Cardiac muscle cell (in vitro differentiated cells and primary cell): ENCODE results near the gene CTIF. TPM values are rescaled to one million over a fixed set of nuclear protein-coding genes. Genes with fewer than 3 reads are reported as not detected.
A peak's percentile ranks its signal among the peaks of the same experiment; 100 is the strongest.

Experiments
- DNase-seq, 2 donors: peaks; one replicate each; pipeline versions ENCODE4 v3.0.0 to v3.0.0-alpha.2; 2010 to 2017; ENCODE audit warnings: low read depth in 1 of 2, low spot score in 1 of 2
- H3K27ac ChIP-seq: fragments of 200-600 bp; sonication (generic); 2 replicates; pipeline ENCODE4 v1.5.1; 2016
- H3K27me3 ChIP-seq: fragments of 200-600 bp; sonication (generic); 2 replicates; pipeline ENCODE4 v1.6.0; 2016; ENCODE audit warnings: control low read depth
- H3K36me3 ChIP-seq: fragments of 200-600 bp; sonication (generic); 2 replicates; pipeline ENCODE4 v1.5.1; 2016; ENCODE audit warnings: control low read depth
- H3K4me1 ChIP-seq: fragments of 200-600 bp; sonication (generic); 2 replicates; pipeline ENCODE4 v1.8.1; 2017; ENCODE audit warnings: low read depth, mild to moderate bottlenecking, mixed run types
- H3K4me3 ChIP-seq: fragments of 200-600 bp; sonication (generic); 2 replicates; pipeline ENCODE4 v1.5.1; 2016; ENCODE audit warnings: mild to moderate bottlenecking
- H3K9me3 ChIP-seq: fragments of 200-600 bp; sonication (generic); 2 replicates; pipeline ENCODE4 v1.5.1; 2017; ENCODE audit warnings: low read depth, mild to moderate bottlenecking, control low read depth
- polyA plus RNA-seq: library from polyadenylated mRNA; unstranded; fragments of >200 nt; fragmentation: Nextera tagmentation; extraction: Ambion mirVana; gene quantifications from 2 replicates; pipeline ENCODE4 v1.2.1, GENCODE V29; 2016
- total RNA-seq: library from RNA; depleted of rRNA; stranded (reverse); fragments of >200 nt; gene quantifications from 2 replicates; pipeline ENCODE4 v1.2.3, GENCODE V29; 2016
- TF ChIP-seq, protein P1 (sequence below): IDR thresholded peaks from 2 replicates; pipeline ENCODE4 v1.5.1; 2012; ENCODE audit warnings: low read depth, mild to moderate bottlenecking, low read length

Gene CTIF
- total and polyA plus RNA-seq, 2 experiments from 2014 or later = 16.5 to 22.0 TPM

DNA sequence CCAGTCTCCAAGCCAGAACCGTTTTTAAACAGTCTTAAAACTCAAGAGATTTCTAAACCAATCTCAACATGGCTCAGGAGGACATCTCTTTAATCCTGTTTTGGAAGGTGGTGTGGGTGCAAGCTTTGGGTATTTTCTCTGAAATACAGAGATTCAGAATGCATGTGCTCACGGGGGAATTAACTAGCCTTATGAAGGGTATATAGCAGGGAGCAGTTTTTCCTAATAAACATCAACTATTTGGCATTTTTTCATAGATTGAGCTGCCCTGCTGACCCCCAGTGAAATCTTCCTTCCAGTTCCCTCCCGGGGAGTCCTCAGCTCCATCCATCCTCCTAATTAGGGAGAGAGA, 289.3 kb downstream of the CTIF start:
- Histone ChIP-seq H3K4me1 (peaks cover 85% of the 10 kb centered on the region), H3K27ac (peak overlapping the region; percentile 96), H3K27me3 (no peaks in the 10 kb centered on the region), H3K4me3 (peak overlapping the region; percentile 27), H3K36me3 (no peaks in the 10 kb centered on the region), H3K9me3 (no peaks in the 10 kb centered on the region)
- no peak for DNase-seq
- TF ChIP-seq, protein P1, sequence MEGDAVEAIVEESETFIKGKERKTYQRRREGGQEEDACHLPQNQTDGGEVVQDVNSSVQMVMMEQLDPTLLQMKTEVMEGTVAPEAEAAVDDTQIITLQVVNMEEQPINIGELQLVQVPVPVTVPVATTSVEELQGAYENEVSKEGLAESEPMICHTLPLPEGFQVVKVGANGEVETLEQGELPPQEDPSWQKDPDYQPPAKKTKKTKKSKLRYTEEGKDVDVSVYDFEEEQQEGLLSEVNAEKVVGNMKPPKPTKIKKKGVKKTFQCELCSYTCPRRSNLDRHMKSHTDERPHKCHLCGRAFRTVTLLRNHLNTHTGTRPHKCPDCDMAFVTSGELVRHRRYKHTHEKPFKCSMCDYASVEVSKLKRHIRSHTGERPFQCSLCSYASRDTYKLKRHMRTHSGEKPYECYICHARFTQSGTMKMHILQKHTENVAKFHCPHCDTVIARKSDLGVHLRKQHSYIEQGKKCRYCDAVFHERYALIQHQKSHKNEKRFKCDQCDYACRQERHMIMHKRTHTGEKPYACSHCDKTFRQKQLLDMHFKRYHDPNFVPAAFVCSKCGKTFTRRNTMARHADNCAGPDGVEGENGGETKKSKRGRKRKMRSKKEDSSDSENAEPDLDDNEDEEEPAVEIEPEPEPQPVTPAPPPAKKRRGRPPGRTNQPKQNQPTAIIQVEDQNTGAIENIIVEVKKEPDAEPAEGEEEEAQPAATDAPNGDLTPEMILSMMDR = no peak

DNA sequence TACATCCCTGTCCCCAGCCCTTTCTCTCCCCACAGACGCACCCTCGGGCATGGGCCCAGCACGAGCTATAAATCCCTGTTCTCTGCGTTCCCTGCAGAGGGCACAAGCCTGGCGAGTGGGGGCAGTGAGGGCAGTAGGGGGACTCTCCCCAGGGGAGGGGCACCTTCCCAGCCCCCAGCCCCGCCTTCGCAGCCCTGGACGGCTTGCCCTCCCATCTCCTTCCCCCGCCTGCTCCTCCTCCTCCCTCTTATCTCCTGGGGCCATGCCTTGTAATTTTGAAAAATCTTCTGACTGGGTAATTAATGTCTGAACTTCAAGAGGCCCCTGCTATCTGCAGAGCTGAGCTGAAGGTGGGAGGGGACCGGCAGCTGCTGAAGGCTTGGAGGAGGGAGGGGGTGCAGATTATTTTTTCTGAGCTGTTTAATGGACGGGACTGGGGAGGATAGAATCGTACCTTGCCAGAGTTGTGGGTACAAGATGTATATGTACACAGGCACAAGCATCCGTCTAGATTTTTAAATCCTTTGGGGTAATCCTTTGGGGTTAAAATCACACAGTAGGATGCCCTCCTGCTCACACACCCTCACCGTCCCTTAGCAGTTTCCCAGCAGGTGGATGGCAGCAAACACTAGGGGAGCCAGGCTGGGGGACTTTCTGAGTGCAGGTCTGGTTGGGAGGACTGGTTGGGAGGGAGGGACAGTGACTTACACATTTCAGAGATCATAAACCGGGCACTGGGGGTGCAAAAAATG, 290.0 kb downstream of the CTIF start:
- H3K27ac ChIP-seq = peak overlapping the region; percentile 96
- peaks cover 90% of the 10 kb centered on the region for H3K4me1 ChIP-seq
- H3K9me3 ChIP-seq = no peaks in the 10 kb centered on the region
- TF ChIP-seq, protein P1 = no peak
- H3K27me3 ChIP-seq = no peaks in the 10 kb centered on the region
- peak overlapping the region; percentile 27 for H3K4me3 ChIP-seq
- peak in 1 of 2 donors; percentile 60 for DNase-seq
- no peaks in the 10 kb centered on the region for H3K36me3 ChIP-seq

DNA sequence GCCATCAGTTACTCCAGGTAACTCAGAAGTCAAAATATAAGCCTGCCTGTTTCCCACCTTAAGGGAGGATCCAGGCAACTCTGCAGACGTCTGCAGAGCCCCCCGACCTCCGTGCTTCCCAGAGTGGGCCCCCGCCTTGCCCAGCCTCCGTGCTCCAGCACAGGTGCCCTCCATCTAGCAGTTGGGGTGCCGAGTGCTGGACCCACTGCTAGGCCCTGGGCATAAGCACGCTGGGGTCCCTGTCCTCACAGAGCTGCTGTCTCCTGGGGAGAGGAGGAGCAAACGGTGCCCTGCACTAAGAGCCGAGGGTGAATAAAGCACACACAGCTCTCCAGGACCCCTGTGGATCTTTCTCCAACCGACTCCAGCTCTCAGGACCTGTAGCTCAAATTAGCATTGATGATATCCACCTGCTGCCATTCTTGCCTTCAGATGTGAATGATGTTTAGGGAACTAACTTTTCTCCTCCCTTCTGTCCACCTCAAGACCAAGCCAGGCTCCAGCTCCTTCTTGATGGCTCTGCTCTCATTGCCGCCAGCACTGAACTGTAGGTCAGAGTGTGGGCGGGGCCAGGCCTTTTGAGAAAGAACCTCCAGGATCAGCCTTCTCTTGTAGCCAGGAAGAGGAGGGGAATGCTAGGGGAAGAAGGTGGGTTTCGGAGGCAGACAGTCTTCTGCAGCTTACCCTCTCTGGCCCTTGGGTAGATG, 290.8 kb downstream of the CTIF start:
- H3K27ac ChIP-seq = peak overlapping the region; percentile 96
- no peak overlapping the region for H3K4me3 ChIP-seq
- peak in 1 of 2 donors; percentile 56 for DNase-seq
- no peaks in the 10 kb centered on the region for H3K27me3 ChIP-seq
- no peaks in the 10 kb centered on the region for H3K36me3 ChIP-seq
- H3K9me3 ChIP-seq = no peaks in the 10 kb centered on the region
- TF ChIP-seq, protein P1 = no peak
- peaks cover 91% of the 10 kb centered on the region for H3K4me1 ChIP-seq

DNA sequence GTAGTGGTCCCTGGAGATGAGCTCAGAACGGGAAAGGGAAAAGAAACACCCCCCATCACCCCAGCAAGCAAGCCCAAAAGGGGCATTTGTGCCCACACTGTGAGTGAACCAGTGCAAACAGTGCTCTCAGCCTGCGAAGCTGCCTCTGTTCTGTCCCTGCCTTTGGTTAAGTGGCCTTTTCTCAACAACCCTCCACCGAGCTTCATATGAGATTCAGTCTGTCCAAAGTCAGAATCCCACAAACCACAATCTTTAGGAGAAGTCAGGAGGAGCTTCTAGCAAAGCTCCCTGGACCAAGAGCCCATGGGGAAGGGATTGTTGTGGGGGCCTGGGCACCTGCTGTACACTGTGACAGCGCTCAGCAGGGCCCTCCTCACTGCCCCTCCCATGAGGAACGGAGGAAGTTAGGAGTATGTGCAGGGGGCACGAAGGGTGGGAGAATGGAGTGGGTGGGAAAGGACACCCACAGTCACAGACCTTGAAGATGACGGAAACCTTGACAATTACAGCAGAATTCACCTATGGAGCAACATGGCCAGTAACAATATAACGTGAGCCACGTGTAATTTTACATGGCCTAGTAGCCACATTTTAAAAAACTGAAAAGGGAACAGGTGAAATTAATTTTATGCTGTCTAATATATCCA, 292.4 kb downstream of the CTIF start:
- H3K36me3 ChIP-seq = no peaks in the 10 kb centered on the region
- TF ChIP-seq, protein P1 = no peak
- peaks cover 75% of the 10 kb centered on the region for H3K4me1 ChIP-seq
- no peaks in the 10 kb centered on the region for H3K27me3 ChIP-seq
- H3K4me3 ChIP-seq = no peak overlapping the region
- DNase-seq = no peak
- no peaks in the 10 kb centered on the region for H3K9me3 ChIP-seq
- H3K27ac ChIP-seq = peak overlapping the region; percentile 96

DNA sequence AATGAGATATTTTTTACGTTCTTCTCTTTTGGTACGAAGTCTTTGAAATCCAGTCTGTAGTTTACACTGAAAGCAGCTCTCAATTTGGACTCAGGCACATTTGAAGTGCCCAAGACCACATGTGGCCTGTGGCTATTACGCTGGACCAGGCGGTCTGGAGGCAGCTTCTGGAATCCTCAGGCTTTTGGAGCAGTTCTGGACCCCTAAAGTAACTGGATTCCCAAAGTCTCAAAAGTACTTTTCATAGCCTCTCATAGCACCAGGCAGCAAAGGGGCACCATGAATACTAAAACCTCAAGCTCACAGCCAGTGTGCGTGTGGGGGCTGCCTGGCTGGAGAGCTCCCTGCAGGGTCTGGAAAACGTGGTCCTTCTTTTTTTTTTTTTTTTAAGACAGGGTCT, 293.0 kb downstream of the CTIF start:
- no peak for DNase-seq
- Histone ChIP-seq H3K27me3 (no peaks in the 10 kb centered on the region), H3K4me3 (no peak overlapping the region), H3K27ac (no peak overlapping the region), H3K9me3 (no peaks in the 10 kb centered on the region), H3K36me3 (no peaks in the 10 kb centered on the region), H3K4me1 (peaks cover 69% of the 10 kb centered on the region)
- TF ChIP-seq, protein P1 = no peak
